ENCODE results near the gene YPEL2.
A peak's percentile ranks its signal among the peaks of the same experiment; 100 is the strongest.

YPEL2 gene

DNA sequence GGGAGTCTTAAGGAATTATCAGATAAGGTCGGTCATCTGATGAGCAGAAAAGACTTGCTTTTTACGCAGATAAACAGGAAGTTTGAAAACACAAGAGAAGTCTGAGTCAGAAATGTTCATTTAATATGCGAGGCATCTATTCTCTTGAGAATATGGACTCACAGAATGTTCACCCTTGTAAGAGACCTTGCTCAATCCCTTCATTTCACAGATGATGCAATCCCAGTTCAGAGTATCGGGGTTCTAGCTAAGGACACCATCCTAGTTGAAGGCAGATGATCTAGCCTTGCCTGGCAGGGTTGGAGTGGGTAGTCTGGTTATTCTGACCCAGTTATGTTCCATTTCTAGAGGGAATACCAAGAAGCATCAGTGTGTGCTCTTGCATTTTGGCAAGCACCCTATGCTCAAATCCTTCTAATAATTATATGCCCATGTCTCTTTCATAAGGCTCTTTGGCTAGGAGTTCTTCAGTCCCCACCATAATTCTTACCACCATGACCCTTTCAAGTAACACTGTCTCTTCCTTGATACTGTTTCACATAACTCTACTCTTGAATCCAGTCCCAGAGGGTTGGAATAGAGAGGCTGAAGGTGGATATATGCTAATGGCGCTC lies 42.5 kb downstream of the YPEL2 start:
- H3K4me3 Mint-ChIP-seq, result peak overlapping the region; percentile 53
- no peak for ATAC-seq

DNA sequence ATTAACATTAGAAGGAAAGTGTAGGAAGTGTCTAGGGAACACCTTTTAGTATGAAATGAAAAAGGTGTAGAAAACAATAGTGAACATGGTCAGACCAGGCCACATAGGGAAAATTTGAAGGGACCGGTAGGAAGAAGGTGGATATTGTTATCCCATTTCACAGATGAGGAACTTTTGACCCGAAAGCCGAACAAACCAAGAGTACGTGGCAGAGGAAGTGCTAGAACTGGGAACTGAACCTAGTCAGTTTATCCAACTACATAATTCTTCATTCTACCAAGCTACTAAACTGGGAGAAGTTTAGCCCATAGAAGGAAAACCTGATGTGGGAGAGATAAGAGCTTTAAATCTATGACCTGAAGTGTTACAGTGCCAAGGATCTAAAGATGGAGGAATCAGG lies 43.2 kb downstream of the YPEL2 start:
- peak overlapping the region; percentile 89 for H3K27ac Mint-ChIP-seq
- peaks cover 3% of the 10 kb centered on the region for H3K36me3 Mint-ChIP-seq (ENCODE audit: low read depth)
- H3K27me3 Mint-ChIP-seq, result no peaks in the 10 kb centered on the region
- DNase-seq (no peak), ATAC-seq (no peak)
- H3K4me3 Mint-ChIP-seq, result no peak overlapping the region
- no peaks in the 10 kb centered on the region for H3K9me3 Mint-ChIP-seq
- peaks cover 62% of the 10 kb centered on the region for H3K4me1 Mint-ChIP-seq

More for the DNA sequence above, 42.5 kb downstream of the YPEL2 start:
- Mint-ChIP-seq H3K27ac (peak overlapping the region; percentile 89), H3K36me3 (ENCODE audit: low read depth) (peaks cover 3% of the 10 kb centered on the region), H3K27me3 (no peaks in the 10 kb centered on the region), H3K9me3 (no peaks in the 10 kb centered on the region), H3K4me1 (peaks cover 62% of the 10 kb centered on the region)
- DNase-seq, result no peak

GRCh38 chr17:59375857-59376256 lies 44.4 kb downstream of the YPEL2 start:
- Mint-ChIP-seq H3K4me3 (no peak overlapping the region), H3K9me3 (no peaks in the 10 kb centered on the region)

GRCh38 chr17:59376506-59376905 lies 45.1 kb downstream of the YPEL2 start:
- DNase-seq (no peak), ATAC-seq (no peak)
- peaks cover 3% of the 10 kb centered on the region for H3K36me3 Mint-ChIP-seq (ENCODE audit: low read depth)
- H3K4me1 Mint-ChIP-seq, result peaks cover 62% of the 10 kb centered on the region
- H3K27me3 Mint-ChIP-seq, result no peaks in the 10 kb centered on the region
- H3K4me3 Mint-ChIP-seq, result no peak overlapping the region
- no peak overlapping the region for H3K27ac Mint-ChIP-seq
- H3K9me3 Mint-ChIP-seq, result no peaks in the 10 kb centered on the region

More at GRCh38 chr17:59375857-59376256, 44.4 kb downstream of the YPEL2 start:
- ATAC-seq (no peak), DNase-seq (no peak)
- H3K36me3 Mint-ChIP-seq (ENCODE audit: low read depth), result peaks cover 3% of the 10 kb centered on the region
- H3K27me3 Mint-ChIP-seq, result no peaks in the 10 kb centered on the region
- no peak overlapping the region for H3K27ac Mint-ChIP-seq
- H3K4me1 Mint-ChIP-seq, result peaks cover 62% of the 10 kb centered on the region

DNA sequence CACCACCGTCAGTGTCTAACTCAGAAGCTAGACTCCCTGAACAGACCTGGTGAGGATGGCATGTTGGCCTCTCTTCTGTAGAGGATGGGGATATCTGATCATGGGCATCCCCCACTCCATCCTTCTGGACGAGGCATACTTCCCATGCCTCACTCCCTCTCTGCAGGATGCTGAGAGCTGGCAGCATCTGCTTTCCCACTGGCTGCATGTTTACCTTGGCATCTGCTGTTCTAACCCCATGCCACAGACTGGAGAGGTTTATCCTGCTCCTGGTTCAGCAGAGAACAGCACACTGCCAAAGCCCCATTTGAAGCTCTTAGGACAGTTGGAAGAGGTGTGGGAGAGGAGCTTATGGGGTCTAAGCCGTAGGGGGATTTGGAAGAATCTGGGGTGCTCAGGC lies 46.0 kb downstream of the YPEL2 start:
- no peak overlapping the region for H3K4me3 Mint-ChIP-seq
- ATAC-seq, result no peak
- no peak overlapping the region for H3K27ac Mint-ChIP-seq
- no peak for DNase-seq
- no peaks in the 10 kb centered on the region for H3K27me3 Mint-ChIP-seq
- H3K9me3 Mint-ChIP-seq, result no peaks in the 10 kb centered on the region
- H3K4me1 Mint-ChIP-seq, result peaks cover 57% of the 10 kb centered on the region
- peaks cover 3% of the 10 kb centered on the region for H3K36me3 Mint-ChIP-seq (ENCODE audit: low read depth)

DNA sequence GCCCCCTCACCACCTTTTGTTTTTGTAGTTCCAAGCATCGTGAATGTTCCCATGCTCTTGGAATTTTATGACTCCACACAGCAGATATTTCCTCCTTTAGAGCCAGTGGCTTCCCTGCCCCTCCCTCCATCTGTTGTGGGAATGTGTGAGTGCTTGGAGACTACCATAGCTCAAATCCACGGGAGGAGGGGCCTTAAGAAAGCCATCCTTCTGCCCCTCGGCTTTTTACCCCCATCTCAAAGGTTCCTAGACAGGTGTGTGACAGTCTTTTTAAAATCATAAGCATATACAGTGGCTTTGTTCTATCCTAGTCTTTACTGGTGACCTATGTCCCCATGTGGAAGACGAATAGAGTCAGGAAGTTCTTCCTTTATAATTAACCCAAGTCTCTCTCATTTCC lies 47.2 kb downstream of the YPEL2 start:
- no peak for ATAC-seq
- Mint-ChIP-seq H3K9me3 (no peaks in the 10 kb centered on the region), H3K27ac (no peak overlapping the region), H3K27me3 (no peaks in the 10 kb centered on the region), H3K4me3 (no peak overlapping the region), H3K4me1 (peaks cover 45% of the 10 kb centered on the region), H3K36me3 (ENCODE audit: low read depth) (no peaks in the 10 kb centered on the region)
- DNase-seq, result no peak

DNA sequence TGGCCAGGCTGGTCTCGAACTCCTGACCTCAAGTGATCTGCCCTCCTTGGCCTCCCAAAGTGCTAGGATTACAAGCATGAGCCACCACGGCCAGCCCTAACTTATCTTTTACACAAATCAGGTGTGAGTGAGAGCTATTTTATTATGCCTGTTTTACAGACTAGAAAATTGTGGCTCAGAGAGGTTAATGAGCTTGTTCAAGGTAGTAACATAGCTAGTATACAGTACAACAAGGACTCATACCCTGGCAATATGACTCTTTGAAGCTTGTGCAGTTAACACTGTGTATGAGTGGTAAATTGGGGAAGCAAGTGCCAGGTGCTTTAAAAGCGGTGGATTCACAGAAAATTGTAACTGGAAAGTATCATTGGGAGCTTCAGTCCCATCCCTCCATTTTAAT lies 49.0 kb downstream of the YPEL2 start:
- no peaks in the 10 kb centered on the region for H3K9me3 Mint-ChIP-seq
- H3K27ac Mint-ChIP-seq, result no peak overlapping the region
- H3K4me1 Mint-ChIP-seq, result peaks cover 27% of the 10 kb centered on the region
- ATAC-seq (no peak), DNase-seq (no peak)
- no peaks in the 10 kb centered on the region for H3K27me3 Mint-ChIP-seq
- H3K4me3 Mint-ChIP-seq, result no peak overlapping the region
- no peaks in the 10 kb centered on the region for H3K36me3 Mint-ChIP-seq (ENCODE audit: low read depth)

DNA sequence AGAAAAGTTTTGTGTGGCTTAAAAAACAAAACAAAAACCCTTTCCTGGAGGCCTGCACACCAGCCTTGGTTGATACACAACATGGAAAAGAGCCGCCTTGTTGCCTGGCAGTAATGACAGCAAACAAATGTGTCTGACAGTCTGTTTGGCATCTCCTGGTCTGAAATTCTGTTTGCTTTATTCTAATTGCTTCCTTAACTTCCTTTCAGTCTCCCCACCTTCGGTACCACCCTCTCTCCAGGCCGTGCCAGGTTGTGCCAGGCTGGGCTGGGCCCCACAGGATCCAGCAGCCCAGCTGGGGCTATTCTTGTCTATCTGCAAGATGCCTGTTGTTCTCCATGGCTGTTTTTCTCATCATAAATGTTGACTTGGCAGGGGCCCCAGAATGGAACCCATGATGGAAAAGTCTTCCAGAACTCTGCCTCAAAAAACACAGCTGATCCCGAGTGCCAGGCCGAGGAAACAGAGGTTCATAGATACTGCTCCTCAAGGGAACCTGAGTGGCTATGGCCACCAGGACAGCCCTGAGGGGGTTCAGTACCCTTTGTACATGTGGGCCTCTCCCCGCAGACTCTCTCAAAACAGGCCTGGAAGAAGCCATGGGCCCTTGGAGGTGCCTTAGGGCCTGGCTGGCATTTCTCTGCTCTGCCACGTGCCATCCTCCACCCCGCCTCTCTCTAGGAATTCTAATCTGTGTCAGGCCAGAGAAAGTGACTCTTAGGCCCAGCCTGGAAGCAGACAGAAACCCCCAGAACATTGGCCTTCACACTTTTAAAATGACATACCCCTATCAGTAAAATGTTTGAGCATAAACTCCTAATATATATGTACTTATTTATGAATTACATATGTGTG lies 50.5 kb downstream of the YPEL2 start:
- no peaks in the 10 kb centered on the region for H3K9me3 Mint-ChIP-seq
- ATAC-seq, result no peak
- no peak overlapping the region for H3K4me3 Mint-ChIP-seq
- no peaks in the 10 kb centered on the region for H3K36me3 Mint-ChIP-seq (ENCODE audit: low read depth)
- DNase-seq, result no peak
- H3K27ac Mint-ChIP-seq, result no peak overlapping the region
- no peaks in the 10 kb centered on the region for H3K27me3 Mint-ChIP-seq
- peaks cover 17% of the 10 kb centered on the region for H3K4me1 Mint-ChIP-seq

DNA sequence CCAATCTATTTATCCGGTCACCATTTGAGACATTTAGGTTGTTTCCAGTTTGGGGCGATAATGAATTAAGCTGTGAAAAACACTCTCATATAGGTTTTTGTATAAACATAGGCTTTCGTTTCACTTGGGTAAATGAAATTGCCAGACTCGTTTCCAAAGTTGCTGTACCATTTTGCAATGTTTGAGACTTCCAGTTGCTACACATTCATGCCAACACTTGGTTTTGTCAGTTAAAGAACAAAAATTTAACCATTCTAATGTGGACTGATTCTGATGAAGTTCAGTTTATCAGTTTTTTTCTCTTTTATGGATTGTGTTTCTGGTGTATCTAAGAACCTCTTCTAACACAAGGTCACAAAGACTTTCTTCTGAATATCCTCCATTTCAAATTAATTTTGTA lies 52.4 kb downstream of the YPEL2 start:
- Mint-ChIP-seq H3K9me3 (no peaks in the 10 kb centered on the region), H3K4me1 (peaks cover 17% of the 10 kb centered on the region), H3K4me3 (no peak overlapping the region), H3K27me3 (no peaks in the 10 kb centered on the region), H3K36me3 (ENCODE audit: low read depth) (no peaks in the 10 kb centered on the region), H3K27ac (no peak overlapping the region)
- DNase-seq (no peak), ATAC-seq (no peak)

- Mint-ChIP-seq H3K9me3 (no peaks in the 10 kb centered on the region), H3K4me3 (no peak overlapping the region), H3K27me3 (no peaks in the 10 kb centered on the region), H3K36me3 (ENCODE audit: low read depth) (no peaks in the 10 kb centered on the region), H3K4me1 (peaks cover 1% of the 10 kb centered on the region), H3K27ac (no peak overlapping the region)
- DNase-seq, result no peak
- no peak for ATAC-seq
These were observed 56.1 kb downstream of the YPEL2 start for GRCh38 chr17:59387351-59388068.

GRCh38 chr17:59388069-59388556 lies 56.7 kb downstream of the YPEL2 start:
- Mint-ChIP-seq H3K4me3 (no peak overlapping the region), H3K36me3 (ENCODE audit: low read depth) (no peaks in the 10 kb centered on the region), H3K4me1 (peaks cover 1% of the 10 kb centered on the region), H3K9me3 (no peaks in the 10 kb centered on the region), H3K27ac (no peak overlapping the region), H3K27me3 (no peaks in the 10 kb centered on the region)
- no peak for ATAC-seq
- no peak for DNase-seq

DNA sequence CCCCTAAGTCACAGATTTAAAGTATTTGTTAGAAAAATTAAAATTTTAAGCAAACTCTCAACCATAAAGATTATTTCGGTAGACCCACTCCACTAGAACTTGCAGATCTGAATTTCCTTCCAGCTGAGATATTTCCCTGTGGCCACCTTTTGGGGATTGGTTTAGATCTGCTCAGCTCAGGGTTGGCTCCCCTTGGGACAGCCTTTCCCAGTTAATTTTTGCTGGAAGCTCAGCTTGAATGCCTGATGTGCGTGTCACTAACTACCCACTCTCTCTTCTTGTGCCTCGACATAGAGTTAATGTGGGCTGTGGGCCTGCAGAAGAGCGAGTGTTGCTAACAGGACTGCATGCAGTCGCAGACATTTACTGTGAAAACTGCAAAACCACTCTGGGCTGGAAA lies 57.6 kb downstream of the YPEL2 start:
- Mint-ChIP-seq H3K9me3 (no peaks in the 10 kb centered on the region), H3K27ac (no peak overlapping the region), H3K36me3 (ENCODE audit: low read depth) (no peaks in the 10 kb centered on the region), H3K4me3 (no peak overlapping the region), H3K27me3 (no peaks in the 10 kb centered on the region), H3K4me1 (peaks cover 1% of the 10 kb centered on the region)
- ATAC-seq (no peak), DNase-seq (no peak)

DNA sequence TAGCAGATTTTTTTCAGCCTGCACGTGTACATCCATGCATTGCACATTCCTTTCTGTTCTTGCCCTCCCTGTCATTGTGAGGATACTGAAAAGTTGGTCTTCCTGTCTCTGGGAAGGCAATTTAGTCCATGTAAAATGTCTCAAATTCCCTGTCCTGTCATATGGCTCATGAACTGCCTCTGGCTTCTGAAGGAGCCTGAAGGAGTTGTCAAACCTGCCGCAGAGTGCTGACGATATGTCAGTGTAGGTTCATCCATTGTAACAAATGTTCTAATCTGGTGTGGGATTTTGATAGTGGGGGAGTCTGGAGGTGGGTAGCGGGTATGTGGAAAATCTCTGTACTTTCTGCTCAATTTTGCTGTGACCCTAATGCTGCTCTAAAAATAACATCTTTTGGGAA lies 59.6 kb downstream of the YPEL2 start:
- DNase-seq, result no peak
- Mint-ChIP-seq H3K27ac (no peak overlapping the region), H3K27me3 (no peaks in the 10 kb centered on the region), H3K4me1 (peaks cover 1% of the 10 kb centered on the region), H3K36me3 (ENCODE audit: low read depth) (no peaks in the 10 kb centered on the region), H3K4me3 (no peak overlapping the region), H3K9me3 (no peaks in the 10 kb centered on the region)
- no peak for ATAC-seq

GRCh38 chr17:59392973-59393679 lies 61.7 kb downstream of the YPEL2 start:
- no peak for DNase-seq
- Mint-ChIP-seq H3K36me3 (ENCODE audit: low read depth) (peaks cover 2% of the 10 kb centered on the region), H3K27ac (no peak overlapping the region), H3K4me3 (no peak overlapping the region), H3K27me3 (no peaks in the 10 kb centered on the region), H3K4me1 (peaks cover 1% of the 10 kb centered on the region), H3K9me3 (no peaks in the 10 kb centered on the region)
- no peak for ATAC-seq
